GM12873 (cell line): ENCODE results near the gene CNTNAP4.

ENCODE experiments used
- CTCF ChIP-seq: IDR thresholded peaks from 2 replicates; pipeline ENCODE4 v1.5.1; 2012; ENCODE audit warnings: low read depth, mild to moderate bottlenecking, moderate library complexity, low read length, control low read depth; ENCODE audit not compliant: insufficient read depth; ENCODE audit errors: missing control alignments

Gene CNTNAP4

GRCh38 chr16:76503091-76503490 lies 225.9 kb downstream of the CNTNAP4 start:
- TF ChIP-seq CTCF: no peak

GRCh38 chr16:76511203-76511602 lies 234.0 kb downstream of the CNTNAP4 start:
- TF ChIP-seq CTCF: no peak

GRCh38 chr16:76518781-76519180 lies 241.6 kb downstream of the CNTNAP4 start:
- no peak for TF ChIP-seq CTCF

DNA sequence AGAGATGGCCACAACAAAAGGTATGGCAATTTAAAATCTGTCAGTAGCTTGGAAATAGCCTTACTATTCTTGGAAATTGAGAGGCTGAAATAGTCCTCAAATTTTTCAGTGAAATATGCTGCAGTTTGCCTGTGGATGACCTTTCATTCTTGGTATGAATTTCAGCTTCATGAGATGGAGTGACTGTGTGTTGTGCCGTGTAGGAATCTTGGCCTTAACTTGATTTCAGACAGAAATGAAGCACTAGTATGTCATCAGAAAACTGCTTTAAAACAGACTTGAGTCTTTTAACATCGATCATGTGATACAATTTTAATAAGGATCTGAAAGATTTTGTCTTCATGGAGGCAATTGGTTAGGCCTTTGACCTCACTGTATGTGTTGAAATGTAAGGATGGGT lies 247.2 kb downstream of the CNTNAP4 start:
- TF ChIP-seq CTCF: no peak

- TF ChIP-seq CTCF: no peak
Measured at GRCh38 chr16:76524769-76525168, 247.6 kb downstream of the CNTNAP4 start.

DNA sequence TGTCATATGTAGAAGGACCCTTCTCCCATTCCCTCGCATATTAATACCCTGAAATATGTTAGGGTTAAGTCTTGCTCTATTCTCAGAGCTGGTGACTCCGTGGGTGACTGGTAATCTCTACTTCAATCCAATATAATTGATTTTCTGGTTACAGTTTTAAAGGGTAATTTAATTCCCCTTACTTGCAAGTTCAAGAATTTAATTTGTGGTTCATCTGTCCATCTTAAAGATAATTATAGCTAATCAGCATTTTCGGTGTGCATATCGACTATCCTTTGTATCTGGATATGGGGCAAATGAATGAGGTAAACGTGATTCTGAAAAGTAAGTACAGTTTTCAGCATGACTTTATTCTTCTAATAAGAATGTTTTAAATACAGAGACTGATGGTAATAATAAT lies 250.0 kb downstream of the CNTNAP4 start:
- TF ChIP-seq CTCF: no peak

DNA sequence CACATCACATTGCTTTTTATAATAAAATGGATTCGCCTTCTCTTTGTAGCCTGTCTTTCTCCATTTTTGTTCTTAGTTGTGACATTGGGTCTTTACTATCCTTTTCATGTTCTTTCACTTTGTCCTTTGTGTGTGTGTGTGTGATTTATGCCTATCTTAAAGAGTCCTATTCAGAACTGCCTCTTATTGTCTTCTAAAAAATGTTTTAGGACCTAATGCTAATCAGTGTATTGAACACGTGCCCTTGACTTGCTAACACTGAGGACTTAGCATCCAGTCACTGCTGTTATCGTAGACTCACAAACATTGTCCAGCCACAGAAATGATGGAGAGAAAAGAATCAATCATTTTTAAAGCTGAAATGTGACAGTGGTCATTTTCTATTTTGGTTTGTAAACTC lies 251.9 kb downstream of the CNTNAP4 start:
- TF ChIP-seq CTCF: no peak
